ENCODE data around the gene CRYBG2.
A peak's percentile ranks its signal among the peaks of the same experiment; 100 is the strongest.
"Not testable (repeated sequence)": the region's sequence is repeated elsewhere in the genome, so short reads cannot be mapped to it uniquely, and the experiment has no call there.

The CRYBG2 gene

GRCh38 chr1:26350701-26351589 lies 3.0 kb downstream of the CRYBG2 start:
- no peak for DNase-seq

DNA sequence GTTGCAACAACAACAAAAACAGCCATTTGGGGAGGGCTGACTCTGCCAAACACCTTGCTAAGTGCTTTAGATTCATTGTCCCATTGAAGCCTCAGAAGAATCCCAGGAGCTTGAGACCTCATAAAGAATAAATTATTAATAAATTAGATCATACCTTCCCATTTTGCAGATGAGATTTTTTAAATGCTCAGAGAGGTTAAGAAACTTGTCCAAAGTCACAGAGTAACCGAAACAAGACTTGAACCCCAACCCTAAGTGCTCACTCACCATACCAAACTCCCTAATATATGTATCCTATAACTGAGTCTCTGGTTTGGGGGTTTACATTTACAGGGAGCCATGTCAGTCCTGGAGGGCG lies 3.6 kb downstream of the CRYBG2 start:
- DNase-seq: no peak

GRCh38 chr1:26349877-26350244 lies 4.1 kb downstream of the CRYBG2 start:
- no peak for DNase-seq

GRCh38 chr1:26349188-26349876 lies 4.6 kb downstream of the CRYBG2 start:
- peak; percentile 49 for DNase-seq

GRCh38 chr1:26346274-26347033 lies 7.5 kb downstream of the CRYBG2 start:
- no peak for DNase-seq

DNA sequence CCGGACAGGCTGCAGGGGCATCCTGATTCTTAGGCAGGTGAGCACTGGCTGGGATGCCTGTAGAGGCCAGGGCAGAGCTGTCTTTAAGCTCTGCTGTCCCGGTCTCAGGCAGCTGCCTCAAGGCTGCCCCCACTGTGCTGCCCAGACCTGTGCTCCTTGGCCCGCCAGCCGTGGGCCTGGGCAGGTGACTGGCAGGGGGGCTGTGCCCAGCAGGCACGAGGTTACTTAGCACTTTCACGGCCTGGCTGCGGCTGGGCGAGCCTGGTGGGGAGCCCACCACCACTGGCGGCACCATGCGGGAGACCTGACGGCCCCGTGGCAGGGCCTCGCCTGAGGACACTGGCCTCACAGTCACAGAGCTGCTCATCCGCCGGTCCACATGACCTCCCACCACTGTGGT lies 8.2 kb downstream of the CRYBG2 start:
- no peak for DNase-seq

- no peak for DNase-seq
Measured at GRCh38 chr1:26344147-26344920, 9.6 kb downstream of the CRYBG2 start.

DNA sequence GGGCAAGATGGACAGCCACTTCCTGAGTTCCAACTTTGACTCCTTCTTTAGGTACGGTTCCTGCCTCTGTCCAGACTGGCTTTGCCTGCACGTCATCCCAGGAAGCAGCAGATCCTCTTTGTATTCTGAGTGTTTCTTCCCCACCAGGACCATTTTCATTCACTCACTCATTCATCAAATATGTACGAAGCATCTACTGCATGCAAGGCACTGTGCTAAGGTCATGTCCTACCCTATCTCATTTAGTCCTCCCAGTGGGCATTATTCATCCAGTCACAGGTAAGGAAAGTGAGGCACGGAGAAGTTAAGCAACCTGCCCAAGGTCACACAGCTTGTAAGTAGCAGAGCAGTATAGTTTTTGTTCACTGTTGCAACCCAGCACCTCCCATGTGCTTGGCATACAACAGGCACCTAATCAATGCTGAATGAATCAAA lies 13.9 kb downstream of the CRYBG2 start:
- DNase-seq: no peak

DNA sequence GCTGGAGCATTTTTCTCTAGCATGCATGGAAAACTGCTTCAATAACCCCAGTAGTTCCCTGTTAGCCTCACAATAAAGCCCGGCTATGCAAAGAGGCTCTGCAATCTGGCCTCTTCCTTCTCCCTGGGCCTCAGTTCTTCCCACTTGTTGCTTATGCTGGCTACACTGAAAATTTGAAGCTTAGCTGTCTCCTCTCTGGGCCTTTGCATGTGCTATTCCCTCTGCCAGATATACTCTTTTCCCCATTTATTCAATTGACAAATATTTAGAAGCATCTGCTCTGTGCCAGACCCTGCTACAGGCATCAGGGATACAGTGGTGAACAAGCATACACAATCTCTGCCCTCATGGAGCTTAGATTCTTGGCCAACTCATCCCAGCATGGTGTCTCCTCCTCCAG lies 15.3 kb downstream of the CRYBG2 start:
- no peak for DNase-seq

DNA sequence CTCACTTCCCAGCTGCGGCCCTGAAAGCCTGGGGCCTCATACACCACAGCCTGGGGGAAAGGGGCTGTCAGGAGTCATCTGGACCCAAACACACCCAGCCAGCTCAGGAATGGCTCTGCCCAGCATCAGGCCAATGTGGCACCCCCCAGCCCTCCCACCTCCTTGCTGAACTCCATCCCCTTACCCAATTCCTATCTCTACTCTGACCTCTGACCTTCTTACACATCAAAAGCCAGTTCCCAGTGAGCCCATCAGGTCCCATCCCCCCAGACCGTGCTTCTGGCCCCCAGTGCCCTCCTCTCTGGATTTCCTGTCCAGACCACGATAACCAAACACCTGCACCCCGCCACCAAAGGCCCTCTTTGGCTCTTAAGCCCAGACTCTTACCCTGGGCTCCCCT lies 16.3 kb downstream of the CRYBG2 start:
- DNase-seq: no peak

DNA sequence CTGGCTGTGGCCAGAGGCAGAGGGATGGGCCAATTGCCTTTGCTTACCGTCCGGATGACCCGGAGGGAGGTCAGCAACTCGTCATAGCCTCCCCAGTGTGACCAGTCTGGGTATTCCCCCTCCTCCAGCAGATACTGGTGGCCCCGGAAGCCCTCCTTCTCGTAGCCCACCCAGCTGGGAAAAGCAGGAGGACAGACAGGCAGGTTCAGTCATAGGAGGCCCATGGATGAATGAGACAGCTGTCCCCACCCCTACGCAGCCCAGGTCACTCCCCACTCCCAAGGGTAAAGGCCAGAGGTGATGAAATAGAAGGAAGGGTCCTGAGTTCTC lies 16.8 kb downstream of the CRYBG2 start:
- DNase-seq: no peak

DNA sequence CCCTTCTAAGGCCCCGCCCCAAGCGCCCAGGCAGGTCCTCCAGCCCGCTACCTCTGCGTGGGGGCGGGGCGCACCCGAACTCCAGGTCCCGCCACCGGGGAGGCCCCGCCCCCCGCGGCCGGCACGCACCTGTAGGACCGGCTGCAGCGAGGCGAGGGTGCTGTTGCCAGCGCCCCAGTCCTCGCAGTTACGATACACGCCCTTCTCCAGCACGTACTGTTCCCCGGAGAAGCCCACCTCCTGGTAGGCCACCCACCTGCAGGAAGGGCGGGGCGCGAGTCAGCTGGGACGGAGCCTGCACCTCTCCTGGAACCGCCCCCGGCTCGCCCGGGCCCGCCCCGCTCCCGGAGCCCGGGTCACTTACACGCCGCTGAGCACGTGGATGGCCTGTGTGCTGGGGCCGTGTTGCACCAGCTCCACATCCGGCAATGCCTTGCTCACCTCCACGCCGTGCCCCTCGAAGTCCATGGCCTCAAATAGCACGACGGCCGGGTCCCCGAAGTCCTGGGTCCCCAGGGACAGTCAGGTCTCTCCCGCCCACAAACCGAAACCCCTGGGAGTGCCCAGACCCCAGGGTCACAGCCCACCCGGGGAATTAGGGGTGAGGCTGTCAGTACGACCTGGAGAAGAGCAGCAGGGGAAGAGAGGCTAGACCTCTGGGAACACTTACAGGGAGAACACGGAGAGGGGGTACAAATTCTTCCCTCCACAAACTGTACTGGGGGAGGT lies 17.3 kb downstream of the CRYBG2 start:
- DNase-seq: peak; percentile 13

DNA sequence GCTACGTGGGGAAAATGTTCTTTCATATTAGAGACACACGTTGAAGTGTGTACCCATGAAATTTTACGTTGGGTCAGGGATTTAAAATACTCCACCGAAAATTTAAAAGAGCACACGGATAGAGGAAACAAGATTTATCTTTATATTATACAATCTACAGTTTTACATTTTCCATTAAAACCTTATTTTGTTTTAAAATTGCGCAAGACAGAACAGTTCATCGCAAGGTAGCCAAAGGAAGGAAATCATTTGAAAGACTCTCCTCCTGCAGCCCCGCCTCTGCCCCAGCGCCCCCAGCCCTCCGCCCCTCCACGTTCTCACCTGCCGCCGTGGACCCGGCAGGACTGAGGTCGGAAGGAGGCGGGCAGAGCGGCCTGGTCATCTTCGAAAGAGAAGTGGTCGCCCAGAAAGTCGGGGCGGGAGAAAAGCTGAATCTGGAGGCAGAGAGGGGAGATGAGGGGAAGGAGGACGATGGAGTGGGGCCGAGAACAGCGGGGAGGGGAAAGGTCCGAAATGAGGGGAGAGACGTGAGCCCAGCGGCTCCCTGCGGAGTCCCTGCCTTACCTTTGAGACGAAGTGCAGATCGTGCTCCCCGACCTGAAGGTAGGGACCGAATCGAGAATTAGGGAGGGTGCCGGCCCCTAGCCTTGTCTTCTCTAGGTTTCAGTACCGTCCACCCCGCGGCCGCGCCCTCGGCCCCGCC lies 18.0 kb downstream of the CRYBG2 start:
- DNase-seq: peak; percentile 18

GRCh38 chr1:26333312-26333711 lies 20.6 kb downstream of the CRYBG2 start:
- DNase-seq: not testable (repeated sequence)

GRCh38 chr1:26330276-26330675 lies 23.7 kb downstream of the CRYBG2 start:
- DNase-seq: no peak

GRCh38 chr1:26329380-26329779 lies 24.6 kb downstream of the CRYBG2 start:
- DNase-seq: not testable (repeated sequence)

DNA sequence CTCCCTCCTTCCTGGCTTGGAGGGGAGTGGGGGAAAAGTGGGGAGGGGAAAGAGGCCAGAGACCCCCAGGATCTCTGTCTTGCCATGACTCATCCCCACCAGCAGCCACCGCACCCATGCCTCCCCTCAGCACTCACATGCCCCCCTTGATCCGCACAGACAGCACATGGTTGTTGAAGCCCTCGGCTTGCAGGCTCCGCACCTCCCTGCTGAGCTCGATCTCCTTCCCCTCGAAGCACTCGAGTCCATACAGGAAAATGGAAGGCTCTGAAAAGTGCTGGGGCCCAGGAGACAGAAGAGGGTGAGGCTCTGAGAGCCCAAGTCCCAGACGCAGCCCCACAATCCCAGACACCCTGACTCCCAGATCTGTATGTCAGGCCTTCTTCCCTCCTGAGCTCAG lies 25.3 kb downstream of the CRYBG2 start:
- no peak for DNase-seq

GRCh38 chr1:26327956-26328362 lies 26.0 kb downstream of the CRYBG2 start:
- DNase-seq: no peak

GRCh38 chr1:26324550-26324949 lies 29.4 kb downstream of the CRYBG2 start:
- no peak for DNase-seq

GRCh38 chr1:26323382-26323781 lies 30.5 kb downstream of the CRYBG2 start:
- no peak for DNase-seq

DNA sequence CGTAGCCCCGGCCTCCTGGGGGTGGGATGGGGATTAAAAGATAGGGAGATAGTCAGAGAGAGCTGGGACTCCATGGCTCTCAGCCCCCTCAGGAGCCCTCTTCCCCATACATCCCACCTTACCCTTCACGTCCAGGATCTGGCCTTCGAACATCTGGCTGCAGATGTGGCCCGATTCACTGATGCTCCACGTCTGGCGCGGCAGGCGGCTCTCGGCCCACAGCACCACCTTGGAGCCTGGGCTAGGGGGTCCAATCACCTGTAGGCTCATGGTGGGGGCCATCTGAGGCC lies 31.9 kb downstream of the CRYBG2 start:
- no peak for DNase-seq
